Activated naive CD8-positive, alpha-beta T cell treated with anti-CD3 and anti-CD28 coated beads for 36 hours (primary cell): ENCODE measurements around the gene SLC9A8. TPM values are rescaled to one million over a fixed set of nuclear protein-coding genes. Genes with fewer than 3 reads are reported as not detected.
"Not testable (repeated sequence)": the region's sequence is repeated elsewhere in the genome, so short reads cannot be mapped to it uniquely, and the experiment has no call there.

ENCODE experiments used
- DNase-seq: peaks from one replicate; pipeline ENCODE4 v3.0.0; 2021
- H3K27ac Mint-ChIP-seq: one replicate; pipeline ENCODE4 v1.8.0; 2022; ENCODE audit warnings: mild to moderate bottlenecking, moderate library complexity, mixed read lengths
- H3K27me3 Mint-ChIP-seq: one replicate; pipeline ENCODE4 v1.8.0; 2022; ENCODE audit warnings: mild to moderate bottlenecking, mixed read lengths
- H3K36me3 Mint-ChIP-seq: one replicate; pipeline ENCODE4 v1.8.0; 2021; ENCODE audit warnings: mild to moderate bottlenecking, mixed read lengths
- H3K4me1 Mint-ChIP-seq: one replicate; pipeline ENCODE4 v1.8.0; 2021; ENCODE audit warnings: mixed read lengths
- H3K4me3 Mint-ChIP-seq: one replicate; pipeline ENCODE4 v1.8.0; 2022; ENCODE audit warnings: mild to moderate bottlenecking, moderate library complexity, mixed read lengths
- H3K9me3 Mint-ChIP-seq: one replicate; pipeline ENCODE4 v1.8.0; 2022; ENCODE audit warnings: mixed read lengths
- total RNA-seq, 2 experiments: library from RNA; stranded (reverse); gene quantifications; one replicate each; pipeline ENCODE4 v1.2.3, GENCODE V29; 2021

Gene SLC9A8, protein sequence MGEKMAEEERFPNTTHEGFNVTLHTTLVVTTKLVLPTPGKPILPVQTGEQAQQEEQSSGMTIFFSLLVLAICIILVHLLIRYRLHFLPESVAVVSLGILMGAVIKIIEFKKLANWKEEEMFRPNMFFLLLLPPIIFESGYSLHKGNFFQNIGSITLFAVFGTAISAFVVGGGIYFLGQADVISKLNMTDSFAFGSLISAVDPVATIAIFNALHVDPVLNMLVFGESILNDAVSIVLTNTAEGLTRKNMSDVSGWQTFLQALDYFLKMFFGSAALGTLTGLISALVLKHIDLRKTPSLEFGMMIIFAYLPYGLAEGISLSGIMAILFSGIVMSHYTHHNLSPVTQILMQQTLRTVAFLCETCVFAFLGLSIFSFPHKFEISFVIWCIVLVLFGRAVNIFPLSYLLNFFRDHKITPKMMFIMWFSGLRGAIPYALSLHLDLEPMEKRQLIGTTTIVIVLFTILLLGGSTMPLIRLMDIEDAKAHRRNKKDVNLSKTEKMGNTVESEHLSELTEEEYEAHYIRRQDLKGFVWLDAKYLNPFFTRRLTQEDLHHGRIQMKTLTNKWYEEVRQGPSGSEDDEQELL
- total RNA-seq: 10 to 100 TPM in 1 of 2 experiments, 1 to 10 TPM in 1; 9.9 to 10.9 TPM

DNA sequence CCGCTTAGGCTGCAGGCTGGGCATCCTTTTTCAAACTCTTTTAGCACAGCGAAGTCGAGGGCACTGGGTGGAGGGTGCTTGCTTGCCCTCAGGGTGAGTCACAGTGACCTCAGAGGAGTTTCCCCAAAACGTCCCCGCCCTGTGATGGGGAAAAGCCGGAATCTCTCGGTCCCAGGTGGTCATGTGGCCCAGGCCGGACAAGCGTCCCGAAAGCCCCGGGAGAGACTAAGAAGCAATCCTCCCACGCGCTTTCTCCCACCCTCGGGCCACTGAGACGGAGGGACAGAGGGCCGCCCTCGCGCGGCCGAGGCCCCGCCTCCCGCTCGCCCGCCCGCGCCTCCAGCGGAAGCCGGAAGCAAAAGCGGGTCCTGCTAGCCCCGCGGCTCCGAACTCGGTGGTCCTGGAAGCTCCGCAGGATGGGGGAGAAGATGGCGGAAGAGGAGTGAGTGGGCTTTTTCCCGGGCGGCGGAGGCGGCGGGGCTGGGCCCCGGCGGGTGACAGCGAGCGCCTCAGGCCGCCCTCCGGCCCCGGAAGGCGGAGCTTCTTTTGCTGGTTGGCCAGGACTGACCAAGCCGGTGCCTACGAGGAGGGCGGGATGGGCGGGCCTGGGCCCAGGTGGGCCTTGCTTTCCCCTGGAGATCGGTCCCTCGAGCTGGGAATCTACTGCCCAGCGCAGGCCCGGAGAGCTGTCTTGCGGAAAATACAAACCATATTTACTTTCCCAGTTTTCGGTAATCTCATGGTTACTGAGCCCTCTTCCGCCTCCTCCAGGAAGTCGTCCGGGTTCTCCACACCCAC, at the start of gene SLC9A8:
Gene SLC9A8, plus strand, starts transcription at position 322 of the 798 bp plus-strand sequence. Its CDS starts 95 bp downstream, at position 417.
- Mint-ChIP-seq H3K36me3 (peaks cover 25% of the 10 kb centered on the region), H3K4me3 (peak within 1 kb of the TSS; percentile 95), H3K9me3 (no peaks in the 10 kb centered on the region), H3K4me1 (peaks cover 26% of the 10 kb centered on the region), H3K27me3 (no peaks in the 10 kb centered on the region), H3K27ac (peak within 1 kb of the TSS; percentile 95)
- peak; percentile 85 for DNase-seq

DNA sequence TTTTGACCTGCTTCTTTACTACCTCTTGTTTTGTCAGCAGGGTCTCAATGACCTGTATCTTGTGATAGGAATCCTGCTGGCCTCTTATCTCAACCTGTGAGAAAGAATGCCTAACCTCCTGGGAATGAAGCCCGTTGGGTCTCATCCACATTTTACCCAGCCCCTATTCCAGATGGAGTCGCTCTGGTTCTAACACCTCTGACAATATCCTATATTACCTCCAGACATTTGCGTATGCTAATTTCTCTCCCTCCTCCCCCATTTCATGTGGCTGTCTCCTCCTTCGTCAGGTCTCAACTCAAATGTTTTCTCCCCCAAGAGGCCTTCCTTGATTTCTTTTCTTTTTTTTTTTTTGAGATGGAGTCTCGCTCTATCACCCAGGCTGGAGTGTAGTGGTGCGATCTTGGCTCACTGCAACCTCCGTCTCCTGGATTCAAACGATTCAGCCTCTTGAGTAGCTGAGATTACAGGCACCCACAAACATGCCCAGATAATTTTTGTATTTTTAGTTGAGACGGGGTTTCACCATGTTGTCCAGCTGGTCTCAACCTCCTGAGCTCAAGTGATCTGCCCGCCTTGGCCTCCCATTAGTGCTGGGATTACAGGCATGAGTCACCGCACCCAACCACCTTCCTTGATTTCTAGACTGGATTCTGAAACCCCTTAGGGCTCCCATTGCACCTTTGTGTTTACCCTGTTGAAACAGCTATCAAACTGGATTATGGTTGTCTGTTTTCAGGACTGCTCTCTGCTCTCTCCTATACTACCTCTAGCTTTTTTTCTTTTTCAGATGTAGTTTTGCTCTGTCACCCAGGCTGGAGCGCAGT, 49.5 kb upstream of the SLC9A8 start:
- Mint-ChIP-seq H3K4me3 (no peak overlapping the region), H3K4me1 (peaks cover 3% of the 10 kb centered on the region), H3K27me3 (peaks cover 60% of the 10 kb centered on the region), H3K36me3 (no peaks in the 10 kb centered on the region), H3K27ac (no peak overlapping the region), H3K9me3 (no peaks in the 10 kb centered on the region)
- DNase-seq: no peak

DNA sequence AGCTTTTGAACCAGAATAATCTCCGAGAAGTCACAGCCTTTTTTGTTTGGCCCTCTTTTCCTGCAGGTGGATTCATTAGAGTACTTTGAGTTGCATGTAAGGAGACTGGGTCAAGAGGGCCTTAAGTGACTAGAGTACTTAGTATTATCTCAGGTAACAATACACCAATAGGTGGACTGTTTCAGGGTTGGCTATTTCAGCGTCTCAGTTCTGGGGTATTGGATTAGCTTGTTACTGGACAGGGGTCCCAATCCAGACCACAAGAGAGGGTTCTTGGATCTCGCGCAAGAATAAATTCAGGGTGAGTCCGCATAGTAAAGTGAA, 47.3 kb upstream of the SLC9A8 start:
- H3K36me3 Mint-ChIP-seq: no peaks in the 10 kb centered on the region
- peaks cover 74% of the 10 kb centered on the region for H3K27me3 Mint-ChIP-seq
- no peak for DNase-seq
- no peak overlapping the region for H3K4me3 Mint-ChIP-seq
- H3K9me3 Mint-ChIP-seq: peaks cover 1% of the 10 kb centered on the region
- peaks cover 13% of the 10 kb centered on the region for H3K4me1 Mint-ChIP-seq
- no peak overlapping the region for H3K27ac Mint-ChIP-seq

DNA sequence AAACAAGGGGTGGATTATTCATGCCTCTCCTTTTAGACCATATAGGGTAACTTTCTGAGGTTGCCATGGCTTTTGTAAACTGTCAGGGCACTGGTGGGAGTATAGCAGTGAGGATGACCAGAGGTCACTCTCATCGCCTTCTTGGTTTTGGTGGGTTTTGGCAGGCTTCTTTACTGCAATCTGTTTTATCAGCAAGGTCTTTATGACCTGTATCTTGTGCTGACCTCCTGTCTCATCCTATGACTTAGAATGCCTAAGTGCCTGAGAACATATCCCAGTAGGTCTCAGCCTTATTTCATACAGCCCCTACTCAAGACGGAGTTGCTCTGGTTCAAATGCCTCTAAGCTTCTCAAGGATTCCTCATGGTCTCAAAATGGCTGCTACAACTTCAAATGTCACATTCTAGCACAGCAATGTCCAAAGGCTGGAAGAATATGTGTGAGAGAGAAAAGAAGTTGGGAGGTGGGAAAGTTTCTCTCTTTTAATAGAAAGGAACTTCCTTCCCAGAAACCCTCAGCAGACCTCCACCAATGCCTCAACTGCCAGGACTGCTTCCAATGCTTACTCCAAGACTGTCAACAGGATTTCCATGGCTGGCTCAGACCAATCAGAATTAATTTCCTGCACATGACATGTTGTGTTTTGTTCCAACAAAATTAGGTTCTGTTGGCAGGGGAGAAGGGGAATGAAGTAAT, 46.6 kb upstream of the SLC9A8 start:
- Mint-ChIP-seq H3K9me3 (peaks cover 1% of the 10 kb centered on the region), H3K27ac (no peak overlapping the region), H3K4me1 (peaks cover 13% of the 10 kb centered on the region), H3K4me3 (no peak overlapping the region), H3K36me3 (no peaks in the 10 kb centered on the region), H3K27me3 (peaks cover 78% of the 10 kb centered on the region)
- no peak for DNase-seq

DNA sequence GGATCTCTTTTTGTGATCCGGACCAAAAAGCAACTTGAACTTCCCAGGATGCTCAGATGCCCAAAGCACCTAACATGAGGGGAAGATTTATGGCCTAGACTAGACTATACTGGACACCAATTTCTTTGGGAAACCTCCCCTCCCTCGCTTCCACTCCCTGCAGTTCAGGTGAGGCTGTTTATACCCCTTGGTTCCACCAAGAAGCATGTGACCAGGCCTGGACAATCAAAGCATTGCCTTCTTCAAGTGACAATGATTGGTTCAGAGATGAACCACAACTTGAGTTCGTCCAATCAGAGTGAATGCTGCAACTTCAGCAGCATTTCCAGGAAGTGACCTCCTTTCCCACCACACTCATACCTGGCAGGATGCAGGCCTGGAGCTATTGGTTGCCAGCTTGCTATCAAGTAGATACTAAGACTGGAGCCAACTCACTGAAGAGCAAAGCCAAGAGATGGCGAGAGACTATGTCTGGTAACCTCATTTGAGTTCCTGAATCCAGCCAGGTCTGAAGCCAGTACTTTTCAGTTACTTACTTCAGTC, 45.6 kb upstream of the SLC9A8 start:
- Mint-ChIP-seq H3K27ac (no peak overlapping the region), H3K27me3 (peaks cover 75% of the 10 kb centered on the region), H3K9me3 (peaks cover 1% of the 10 kb centered on the region), H3K4me1 (peaks cover 13% of the 10 kb centered on the region), H3K4me3 (no peak overlapping the region), H3K36me3 (peaks cover 2% of the 10 kb centered on the region)
- DNase-seq: no peak

DNA sequence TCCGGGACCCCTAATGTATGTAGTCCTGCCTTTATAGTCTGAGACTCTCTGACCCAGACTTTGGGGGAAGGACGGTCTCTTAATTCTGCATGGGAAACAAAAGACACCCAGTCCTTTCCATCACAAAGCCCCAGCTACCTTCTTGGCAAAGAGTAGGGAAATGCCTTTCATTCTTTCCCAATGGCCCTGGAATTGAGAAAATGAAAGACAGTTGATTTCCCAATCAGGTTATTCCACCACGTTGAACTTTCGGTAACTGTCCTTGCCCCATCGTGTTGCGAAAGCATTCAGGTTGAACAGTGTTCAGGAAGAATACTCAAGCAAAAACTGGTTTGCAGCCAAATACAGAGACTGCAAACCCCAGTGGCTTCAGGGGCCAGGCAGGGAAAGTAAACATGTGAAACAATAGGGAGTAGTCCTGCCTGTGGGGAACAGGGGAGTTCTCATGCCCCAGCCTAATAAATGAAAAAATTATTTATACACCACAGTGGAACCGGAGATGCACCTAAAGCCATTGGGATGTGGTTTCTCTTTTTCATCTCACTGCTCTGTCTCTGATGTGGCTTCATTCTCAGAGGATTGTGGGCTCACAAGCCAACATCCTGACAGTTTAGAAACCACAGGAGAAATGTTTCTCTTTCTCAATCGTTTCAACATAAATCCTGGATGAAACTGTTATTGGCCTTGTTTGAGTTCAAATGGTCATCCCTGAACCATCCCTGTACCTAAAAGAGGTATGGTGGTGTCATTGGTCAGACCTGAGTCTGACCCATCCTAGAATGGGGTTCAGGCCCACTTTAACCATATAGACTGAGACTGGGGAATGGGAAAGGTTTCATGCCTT, 44.2 kb upstream of the SLC9A8 start:
- Mint-ChIP-seq H3K27me3 (peaks cover 79% of the 10 kb centered on the region), H3K4me3 (peak overlapping the region; percentile 11), H3K4me1 (peaks cover 13% of the 10 kb centered on the region), H3K27ac (no peak overlapping the region), H3K36me3 (peaks cover 2% of the 10 kb centered on the region), H3K9me3 (peaks cover 1% of the 10 kb centered on the region)
- peak; percentile 31 for DNase-seq

DNA sequence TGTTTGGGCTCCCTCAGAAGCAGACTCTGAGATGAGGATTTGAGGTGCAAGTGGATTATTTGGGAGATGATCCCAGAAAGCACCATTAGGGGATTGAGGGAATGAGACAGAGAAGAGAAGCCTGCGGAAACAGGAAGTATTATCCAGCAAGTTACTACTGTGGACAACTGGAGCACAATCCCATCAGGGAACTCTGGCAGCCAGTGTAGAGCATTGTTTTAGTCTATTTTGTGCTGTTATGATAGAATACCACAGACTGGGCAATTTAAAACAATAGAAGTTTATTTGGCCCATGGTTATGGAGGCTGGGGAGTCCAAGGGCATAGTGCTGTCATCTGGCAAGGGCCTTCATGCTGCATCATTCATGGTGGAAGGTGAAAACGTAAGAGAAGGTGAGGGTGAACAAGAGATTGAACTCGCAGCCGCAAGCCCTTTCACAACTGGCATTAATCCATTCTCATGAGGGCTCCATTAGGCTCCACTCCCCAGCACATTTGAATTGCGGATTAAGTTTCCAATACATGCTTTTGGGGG, 43.5 kb upstream of the SLC9A8 start:
- H3K36me3 Mint-ChIP-seq: peaks cover 2% of the 10 kb centered on the region
- H3K4me1 Mint-ChIP-seq: peaks cover 13% of the 10 kb centered on the region
- H3K4me3 Mint-ChIP-seq: peak overlapping the region; percentile 11
- H3K27me3 Mint-ChIP-seq: peaks cover 79% of the 10 kb centered on the region
- H3K9me3 Mint-ChIP-seq: peaks cover 1% of the 10 kb centered on the region
- no peak overlapping the region for H3K27ac Mint-ChIP-seq
- DNase-seq: no peak

DNA sequence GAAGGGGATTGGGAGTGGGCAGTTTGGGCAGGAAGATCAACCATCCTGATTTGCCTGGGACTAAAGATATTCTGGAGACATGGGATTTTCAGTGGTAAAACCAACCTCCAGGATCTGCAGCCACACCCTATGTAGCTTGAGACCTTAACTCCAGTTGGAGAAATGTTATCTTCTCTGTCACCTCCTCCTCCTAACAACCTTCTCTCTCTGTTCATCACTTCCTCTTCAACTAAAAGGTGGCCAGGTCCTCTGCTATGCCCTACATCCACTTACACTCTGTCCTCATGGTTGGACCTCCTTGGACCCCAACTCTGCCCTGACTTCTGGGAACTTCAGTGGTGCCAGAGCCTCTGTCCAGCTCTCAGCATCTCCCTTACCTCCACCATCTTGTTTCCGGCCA, 42.0 kb upstream of the SLC9A8 start:
- peaks cover 1% of the 10 kb centered on the region for H3K9me3 Mint-ChIP-seq
- H3K27ac Mint-ChIP-seq: no peak overlapping the region
- no peak for DNase-seq
- H3K4me3 Mint-ChIP-seq: no peak overlapping the region
- peaks cover 2% of the 10 kb centered on the region for H3K36me3 Mint-ChIP-seq
- peaks cover 22% of the 10 kb centered on the region for H3K4me1 Mint-ChIP-seq
- peaks cover 68% of the 10 kb centered on the region for H3K27me3 Mint-ChIP-seq

DNA sequence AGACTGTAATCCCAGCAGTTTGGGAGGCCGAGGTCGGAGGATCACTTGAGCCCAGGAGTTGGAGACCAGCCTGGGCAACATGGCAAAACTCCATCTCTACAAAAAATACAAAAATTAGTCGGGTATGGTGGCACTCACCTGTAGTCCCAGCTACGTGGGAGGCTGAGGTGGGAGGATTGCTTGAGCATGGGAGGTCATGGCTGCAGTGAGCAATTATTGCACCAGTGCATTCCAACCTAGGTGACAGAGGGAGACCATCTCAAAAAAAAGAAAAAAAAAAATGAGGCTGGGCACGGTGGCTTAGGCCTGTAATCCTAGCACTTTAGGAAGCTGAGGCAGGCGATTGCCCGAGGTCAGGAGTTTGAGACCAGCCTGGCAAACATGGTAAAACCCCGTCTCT, 38.4 kb upstream of the SLC9A8 start:
- H3K27ac Mint-ChIP-seq: not testable (repeated sequence)

DNA sequence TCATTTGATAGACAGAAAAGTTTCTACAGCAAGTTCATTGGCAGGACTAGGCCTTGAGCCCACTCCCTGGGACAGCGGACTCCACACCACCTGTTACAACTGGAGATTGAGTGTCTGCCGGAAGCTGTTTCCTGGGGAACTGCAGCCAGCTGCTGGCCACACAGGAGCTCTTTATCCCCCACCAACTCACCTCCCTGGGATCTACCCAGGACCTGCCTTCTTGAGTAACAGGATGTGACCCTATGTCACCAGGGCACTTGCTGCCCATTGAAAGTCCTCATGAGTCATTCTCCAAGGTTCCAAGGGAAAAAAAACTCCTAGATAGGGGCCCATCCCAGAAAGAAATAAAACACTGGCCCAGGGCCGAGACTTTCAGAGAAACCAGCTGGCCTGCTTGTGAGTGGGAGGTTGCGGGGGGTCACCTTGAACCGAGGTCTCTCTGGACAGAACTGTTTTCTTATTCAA, 37.4 kb upstream of the SLC9A8 start:
- Mint-ChIP-seq H3K9me3 (no peaks in the 10 kb centered on the region), H3K4me1 (peaks cover 24% of the 10 kb centered on the region), H3K27me3 (peaks cover 44% of the 10 kb centered on the region), H3K4me3 (no peak overlapping the region), H3K36me3 (peaks cover 2% of the 10 kb centered on the region), H3K27ac (no peak overlapping the region)
- no peak for DNase-seq

More for the DNA sequence above, 38.4 kb upstream of the SLC9A8 start:
- H3K4me3 Mint-ChIP-seq, H3K9me3 Mint-ChIP-seq, DNase-seq, H3K36me3 Mint-ChIP-seq: not testable (repeated sequence)
- peaks cover 25% of the 10 kb centered on the region for H3K4me1 Mint-ChIP-seq
- H3K27me3 Mint-ChIP-seq: peaks cover 55% of the 10 kb centered on the region

DNA sequence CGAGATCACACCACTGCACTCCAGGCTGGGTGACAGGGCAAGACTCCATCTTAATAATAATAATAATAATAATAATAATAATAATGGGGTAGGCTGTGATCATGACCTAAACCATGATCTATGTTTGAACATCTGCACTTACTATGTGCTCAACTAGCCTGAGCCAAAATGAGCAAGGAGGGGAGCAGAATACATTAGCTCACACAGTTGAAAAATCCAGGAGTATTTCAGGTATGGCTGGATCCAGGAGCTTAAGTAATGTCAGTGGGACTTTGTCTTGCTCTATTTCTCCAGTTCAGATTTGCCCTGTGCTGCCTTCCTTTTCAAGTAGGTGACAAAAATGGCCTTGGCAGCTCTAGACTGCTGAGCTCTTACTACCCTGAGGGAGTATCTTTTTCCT, 32.7 kb upstream of the SLC9A8 start:
- Mint-ChIP-seq H3K4me1 (peaks cover 21% of the 10 kb centered on the region), H3K36me3 (no peaks in the 10 kb centered on the region), H3K4me3 (no peak overlapping the region), H3K27me3 (peaks cover 22% of the 10 kb centered on the region), H3K27ac (no peak overlapping the region), H3K9me3 (no peaks in the 10 kb centered on the region)
- no peak for DNase-seq

DNA sequence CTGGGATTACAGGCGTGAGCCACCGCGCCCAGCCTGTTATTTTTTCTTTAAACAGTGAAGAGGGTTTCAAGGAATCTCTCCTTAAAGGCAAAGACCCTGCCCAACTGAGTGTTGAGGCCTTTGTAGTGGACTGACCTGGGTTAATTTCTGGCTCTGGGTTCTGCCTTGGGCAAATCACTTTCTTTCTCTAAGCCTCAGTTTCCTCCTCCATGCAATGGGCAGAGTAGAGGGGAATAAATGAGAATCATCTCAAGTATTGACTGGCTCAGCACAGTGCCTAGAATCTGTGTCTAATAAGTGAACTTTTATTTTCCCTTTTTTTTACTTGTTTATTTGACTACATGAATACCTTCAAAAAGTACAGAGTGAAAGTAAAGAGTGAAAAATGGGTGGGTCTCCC, 31.0 kb upstream of the SLC9A8 start:
- peaks cover 22% of the 10 kb centered on the region for H3K27me3 Mint-ChIP-seq
- peaks cover 13% of the 10 kb centered on the region for H3K4me1 Mint-ChIP-seq
- H3K36me3 Mint-ChIP-seq: no peaks in the 10 kb centered on the region
- no peaks in the 10 kb centered on the region for H3K9me3 Mint-ChIP-seq
- no peak overlapping the region for H3K27ac Mint-ChIP-seq
- no peak overlapping the region for H3K4me3 Mint-ChIP-seq
- no peak for DNase-seq

DNA sequence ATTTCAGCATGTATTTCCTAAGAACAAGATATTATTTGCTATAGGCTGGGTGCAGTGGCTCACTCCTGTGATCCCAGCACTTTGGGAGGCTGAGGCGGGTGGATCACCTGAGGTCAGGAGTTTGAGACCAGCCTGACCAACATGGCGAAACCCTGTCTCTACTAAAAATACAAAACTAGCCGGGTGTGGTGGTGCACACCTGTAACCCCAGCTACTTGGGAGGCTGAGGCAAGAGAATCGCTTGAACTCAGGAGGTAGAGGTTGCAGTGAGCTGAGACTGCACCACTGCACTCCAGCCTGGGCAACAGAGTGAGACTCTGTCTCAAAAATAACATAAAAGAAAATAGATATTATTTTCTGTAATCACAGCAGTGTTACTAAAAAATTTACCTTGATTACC, 30.2 kb upstream of the SLC9A8 start:
- peaks cover 20% of the 10 kb centered on the region for H3K27me3 Mint-ChIP-seq
- not testable (repeated sequence) for H3K27ac Mint-ChIP-seq, H3K4me3 Mint-ChIP-seq, DNase-seq, H3K9me3 Mint-ChIP-seq, H3K36me3 Mint-ChIP-seq
- H3K4me1 Mint-ChIP-seq: peaks cover 10% of the 10 kb centered on the region
